Stimulated activated CD4-positive, alpha-beta T cell treated with anti-CD3 and anti-CD28 coated beads, Interleukin-12 subunit alpha, Interleukin-12 subunit beta, amount 100 ng/mL, for 48 hours (primary cell): ENCODE measurements around the gene ADD1.
A peak's percentile ranks its signal among the peaks of the same experiment; 100 is the strongest.
"Not testable (repeated sequence)": the region's sequence is repeated elsewhere in the genome, so short reads cannot be mapped to it uniquely, and the experiment has no call there.

Source experiments
- DNase-seq, 3 donors: peaks; one replicate each; pipeline ENCODE4 v3.0.0-alpha.2; 2020; ENCODE audit warnings: low read depth in 2 of 3, low spot score in 1 of 3

The ADD1 gene

GRCh38 chr4:2942532-2943363, 99.1 kb downstream of the ADD1 start:
- no peak for DNase-seq

DNA sequence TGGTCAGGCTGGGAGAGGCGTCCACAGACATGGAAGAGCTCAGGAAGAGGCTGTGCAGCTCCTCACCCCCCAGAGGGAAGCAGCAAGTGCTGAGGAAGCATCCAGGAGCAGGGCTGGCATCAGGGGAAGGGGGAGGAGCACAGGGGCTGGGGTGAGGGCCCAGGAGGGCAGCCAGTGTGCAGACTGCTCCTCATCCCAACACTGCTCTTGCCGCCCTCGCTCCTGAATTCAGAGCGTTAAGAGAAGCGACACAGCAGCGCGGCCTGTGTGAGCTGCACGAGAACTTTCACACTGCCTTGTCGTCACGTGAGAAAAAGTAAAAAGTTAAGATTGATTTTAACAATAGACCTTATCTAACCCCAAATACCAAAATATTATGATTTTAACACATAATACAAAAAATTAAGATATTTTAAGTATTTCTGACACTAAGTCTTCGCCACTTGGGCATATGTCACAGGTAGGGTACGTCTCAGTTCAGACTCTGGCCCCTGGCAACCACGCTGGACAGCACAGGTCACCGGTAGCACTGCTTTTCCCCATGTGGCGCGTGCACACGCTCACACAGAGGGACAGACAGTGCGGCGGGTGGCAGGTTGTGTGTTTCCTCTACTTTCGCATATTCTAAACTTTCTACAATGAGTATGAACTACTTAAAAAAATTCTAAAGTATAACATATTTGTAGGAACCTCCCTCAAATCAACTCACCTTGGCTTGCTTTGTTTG, 99.9 kb downstream of the ADD1 start:
- no peak for DNase-seq

GRCh38 chr4:2944091-2944482, 100.4 kb downstream of the ADD1 start:
- DNase-seq, result no peak

DNA sequence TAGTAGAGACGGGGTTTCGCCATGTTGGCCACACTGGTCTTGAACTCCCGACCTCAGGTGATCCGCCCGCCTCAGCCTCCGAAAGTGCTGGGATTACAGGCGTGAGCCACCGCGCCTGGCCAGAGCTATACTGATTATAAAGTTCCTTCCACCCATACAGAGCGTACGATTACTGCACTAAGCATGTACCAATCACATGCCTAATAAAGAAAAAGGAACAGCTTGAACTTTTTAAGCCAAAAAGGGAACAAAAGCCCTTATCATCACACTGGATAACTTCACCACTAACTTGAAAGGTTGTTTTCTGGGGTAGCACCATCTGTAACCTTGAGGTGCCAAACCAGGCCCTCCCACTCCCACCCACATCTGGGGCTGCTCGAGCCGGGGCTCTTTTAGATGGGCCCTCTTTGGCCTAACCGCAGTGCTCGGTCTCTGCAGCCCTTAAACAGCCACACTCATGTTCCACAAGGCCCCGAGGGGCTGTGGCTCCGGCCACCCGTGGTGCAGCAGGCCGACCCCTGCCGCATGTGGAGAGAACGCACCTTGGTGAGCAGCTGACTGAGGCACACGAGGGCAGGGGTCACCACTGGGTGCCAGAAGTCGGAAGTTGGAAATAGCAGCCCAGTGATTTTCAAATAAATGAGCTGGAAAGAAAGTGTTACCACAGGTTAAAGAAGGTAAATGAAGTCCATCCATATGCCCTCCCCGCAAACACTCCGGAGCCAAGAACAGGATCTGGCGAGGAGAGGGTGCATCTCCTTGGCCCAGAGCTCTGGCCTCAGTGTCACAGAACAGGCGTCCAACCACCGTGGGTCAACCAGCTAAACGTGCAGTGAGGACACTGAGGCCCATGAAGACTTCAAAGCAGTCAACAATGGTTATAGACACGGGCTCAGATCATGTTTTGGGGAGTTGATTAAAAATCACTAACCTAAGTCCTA, 101.2 kb downstream of the ADD1 start:
- no peak for DNase-seq

DNA sequence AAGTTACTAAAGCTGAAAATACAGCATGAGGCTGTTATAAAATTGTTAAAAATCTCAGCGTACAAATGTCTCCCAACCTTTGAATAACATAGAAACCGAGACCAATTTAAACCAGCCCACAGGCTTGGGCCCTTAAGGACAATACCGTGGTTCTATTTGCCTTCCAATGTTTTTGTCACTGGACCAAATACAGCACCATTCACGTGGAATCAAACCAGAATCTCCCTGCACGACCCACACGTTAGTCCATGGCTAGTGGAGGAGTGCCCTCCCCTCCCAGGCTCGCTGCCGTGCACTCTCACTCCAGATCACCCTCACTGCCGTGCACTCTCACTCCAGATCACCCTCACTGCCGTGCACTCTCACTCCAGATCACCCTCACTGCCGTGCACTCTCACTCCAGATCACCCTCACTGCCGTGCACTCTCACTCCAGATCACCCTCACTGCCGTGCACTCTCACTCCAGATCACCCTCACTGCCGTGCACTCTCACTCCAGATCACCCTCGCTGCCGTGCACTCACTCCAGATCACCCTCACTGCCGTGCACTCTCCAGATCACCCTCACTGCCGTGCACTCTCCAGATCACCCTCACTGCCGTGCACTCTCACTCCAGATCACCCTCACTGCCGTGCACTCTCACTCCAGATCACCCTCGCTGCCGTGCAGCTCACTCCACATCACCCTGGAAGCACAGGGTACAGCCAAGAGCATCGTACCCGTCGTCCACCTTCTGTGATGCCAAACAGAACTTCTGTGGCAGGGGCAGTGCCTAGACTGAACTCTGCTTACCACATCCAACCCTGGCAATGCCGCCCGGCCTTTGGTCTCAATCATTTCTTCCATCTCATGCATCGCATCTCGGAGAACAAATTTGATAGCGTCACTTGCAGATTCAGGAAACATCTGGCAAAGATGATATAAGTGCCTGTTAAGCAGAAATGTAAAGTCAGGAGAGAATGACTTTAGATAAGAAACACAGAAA, 102.3 kb downstream of the ADD1 start:
- DNase-seq, result not testable (repeated sequence)

DNA sequence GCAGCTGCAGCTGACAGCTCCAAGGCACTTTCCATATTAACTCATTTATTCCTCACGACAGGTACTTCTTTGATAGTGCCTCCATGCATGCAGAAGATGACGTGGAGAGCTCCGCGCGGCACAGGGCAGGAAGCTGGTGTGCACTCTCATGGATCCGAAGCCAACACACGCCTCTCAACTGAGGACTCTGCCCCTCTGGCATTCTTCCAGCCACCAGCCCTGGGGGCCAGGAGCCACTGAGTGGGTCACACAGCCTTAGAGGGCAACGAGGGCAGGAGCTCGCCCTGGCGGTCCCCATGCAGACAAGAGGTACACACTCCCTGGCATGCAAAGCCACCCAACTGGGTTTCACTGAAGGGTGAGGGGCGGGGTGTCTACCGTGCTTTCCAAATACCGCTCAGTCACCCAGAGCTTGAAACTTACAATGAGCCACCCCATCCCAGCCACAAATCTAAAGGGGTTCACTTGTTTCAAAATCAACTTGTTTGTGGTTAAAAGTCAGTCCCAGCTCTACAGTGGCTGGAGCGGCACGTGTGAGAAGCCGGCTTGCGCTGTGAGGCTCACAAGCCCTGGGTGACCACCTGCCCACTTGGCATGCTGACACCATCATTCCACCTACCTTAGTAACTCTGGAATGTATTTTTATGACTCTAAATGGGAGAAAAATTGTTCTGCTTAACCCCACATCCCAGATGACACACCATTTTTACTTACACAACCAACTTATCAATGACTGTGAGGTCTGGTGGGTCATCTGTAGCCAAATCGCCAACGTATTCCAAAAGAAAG, 103.4 kb downstream of the ADD1 start:
- no peak for DNase-seq

DNA sequence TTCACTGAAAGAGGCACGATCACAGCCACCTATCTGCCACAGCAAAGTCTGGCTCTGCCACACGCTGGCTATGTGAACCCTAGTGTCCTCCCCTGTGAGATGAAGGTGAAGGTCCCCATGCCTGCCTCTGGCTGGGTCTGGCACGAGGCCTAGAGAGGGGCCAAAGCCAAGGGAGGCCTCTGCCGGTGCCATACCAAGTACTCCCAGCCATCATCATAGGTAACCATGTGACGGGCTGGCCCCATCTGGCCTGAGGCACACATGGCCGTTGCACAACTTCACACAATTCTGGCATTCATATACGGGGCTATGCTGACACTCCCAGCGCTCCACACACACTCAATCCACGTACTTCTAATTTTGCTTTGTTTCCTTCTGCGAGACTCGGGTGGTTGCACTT, 104.3 kb downstream of the ADD1 start:
- DNase-seq, result no peak

DNA sequence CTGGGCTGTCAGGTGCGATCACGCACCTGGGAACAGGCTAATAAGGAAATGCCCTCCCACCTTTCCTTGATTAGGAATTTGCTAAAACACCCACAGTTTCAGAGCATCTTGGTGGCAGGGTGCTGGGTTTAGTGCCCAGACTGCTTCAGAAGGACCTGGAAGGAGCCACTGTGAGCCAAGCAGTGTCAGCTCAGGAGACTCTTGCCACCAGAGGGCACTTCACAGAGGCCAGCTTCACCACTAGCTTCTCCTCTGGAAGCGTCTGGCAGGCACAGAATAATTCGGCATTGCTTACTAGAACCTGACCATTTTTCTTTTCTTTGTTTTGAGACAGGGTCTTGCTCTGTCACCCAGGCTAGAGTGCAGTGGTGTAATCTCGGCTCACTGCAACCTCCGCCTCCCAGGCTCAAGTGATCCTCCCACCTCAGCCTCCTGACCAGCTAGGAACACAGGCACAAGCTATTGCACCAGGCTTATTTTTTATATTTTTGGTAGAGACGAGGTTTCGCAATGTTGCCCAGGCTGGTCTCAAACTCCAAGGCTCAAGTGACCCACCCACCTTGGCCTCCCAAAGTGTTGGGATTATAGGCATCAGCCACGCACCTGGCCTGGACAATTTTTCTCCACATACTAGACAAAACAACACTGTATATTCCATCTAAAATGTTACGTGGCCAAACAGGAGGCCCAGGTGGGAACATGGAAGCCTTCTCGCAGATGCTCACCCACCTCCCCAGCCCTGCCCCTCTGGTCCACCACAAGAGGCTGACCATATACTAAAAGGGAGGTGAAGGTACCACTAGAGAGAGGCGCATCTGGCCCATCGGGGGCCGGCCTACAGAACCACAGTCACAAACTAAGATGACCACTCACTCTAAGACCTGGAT, 105.5 kb downstream of the ADD1 start:
- DNase-seq, result no peak

DNA sequence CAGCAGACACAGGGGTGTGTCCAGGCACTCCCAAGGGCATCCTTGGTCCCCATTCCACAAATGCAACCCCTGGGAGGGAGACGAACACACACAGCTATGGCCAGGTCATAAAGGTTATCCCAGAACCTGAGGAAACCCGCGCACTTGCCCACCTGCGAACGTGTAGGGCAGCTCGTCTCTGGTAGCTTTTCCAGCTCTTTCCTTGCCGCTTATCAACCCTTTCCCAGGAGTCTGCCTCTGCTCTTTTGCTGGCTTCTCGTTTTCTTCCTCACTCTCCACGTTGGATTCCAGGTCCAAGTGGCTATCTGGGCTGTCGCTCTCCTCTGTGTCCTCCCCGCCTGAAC, 106.1 kb downstream of the ADD1 start:
- DNase-seq, result no peak

DNA sequence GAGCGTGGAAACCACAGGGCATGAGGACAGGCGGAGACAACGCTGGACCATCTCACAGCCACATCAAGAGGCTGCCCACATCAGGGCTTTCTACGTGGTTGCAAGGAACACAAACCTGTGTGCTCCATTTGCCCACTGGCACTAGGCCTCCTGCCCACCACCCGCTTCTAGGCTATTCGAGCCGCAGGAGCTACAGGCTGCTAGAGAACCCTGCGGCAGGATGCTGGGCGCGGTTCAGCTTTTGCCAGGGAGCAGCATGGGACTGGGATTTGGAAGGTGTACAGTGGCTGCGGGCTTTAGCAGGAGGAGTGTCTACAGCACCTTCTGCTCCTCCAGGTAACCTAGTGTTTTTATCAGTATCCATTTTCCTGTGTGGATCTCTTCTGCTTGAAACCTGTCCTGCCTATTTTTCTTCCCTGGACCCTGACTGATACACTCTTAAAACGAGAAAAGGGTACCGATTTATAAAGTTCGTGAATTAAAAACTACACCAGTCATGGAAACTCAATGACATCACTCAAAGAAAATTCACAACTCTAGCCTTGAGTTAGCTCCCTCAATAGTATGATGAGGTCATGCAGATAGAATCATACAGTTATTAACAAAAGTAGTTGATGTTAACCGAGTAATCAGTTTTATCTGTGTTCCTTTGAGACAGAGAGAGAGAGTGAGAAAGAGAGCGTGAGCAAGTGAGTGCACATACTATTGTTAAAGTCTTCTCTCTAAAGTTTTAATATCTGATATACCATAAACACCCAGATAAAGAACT, 106.8 kb downstream of the ADD1 start:
- no peak for DNase-seq

DNA sequence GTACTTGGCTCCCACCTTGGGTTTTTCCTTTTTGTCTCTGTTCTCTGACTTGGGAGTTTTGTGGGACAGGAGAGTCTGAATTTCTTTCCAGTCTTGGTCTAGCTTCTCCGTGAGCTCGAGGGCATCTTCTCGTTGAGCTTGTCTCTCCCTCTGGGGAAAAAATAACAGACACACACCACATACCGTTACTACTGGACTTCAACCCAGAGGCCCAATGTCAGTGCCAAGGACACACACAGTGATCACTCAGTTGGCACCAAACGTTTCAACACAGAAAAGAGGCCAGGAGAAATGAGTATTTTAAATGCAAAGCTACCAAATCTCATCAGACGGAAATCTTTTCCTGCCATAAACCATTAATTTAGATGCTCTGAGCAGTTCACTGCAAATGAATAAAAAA, 109.9 kb downstream of the ADD1 start:
- DNase-seq, result no peak

DNA sequence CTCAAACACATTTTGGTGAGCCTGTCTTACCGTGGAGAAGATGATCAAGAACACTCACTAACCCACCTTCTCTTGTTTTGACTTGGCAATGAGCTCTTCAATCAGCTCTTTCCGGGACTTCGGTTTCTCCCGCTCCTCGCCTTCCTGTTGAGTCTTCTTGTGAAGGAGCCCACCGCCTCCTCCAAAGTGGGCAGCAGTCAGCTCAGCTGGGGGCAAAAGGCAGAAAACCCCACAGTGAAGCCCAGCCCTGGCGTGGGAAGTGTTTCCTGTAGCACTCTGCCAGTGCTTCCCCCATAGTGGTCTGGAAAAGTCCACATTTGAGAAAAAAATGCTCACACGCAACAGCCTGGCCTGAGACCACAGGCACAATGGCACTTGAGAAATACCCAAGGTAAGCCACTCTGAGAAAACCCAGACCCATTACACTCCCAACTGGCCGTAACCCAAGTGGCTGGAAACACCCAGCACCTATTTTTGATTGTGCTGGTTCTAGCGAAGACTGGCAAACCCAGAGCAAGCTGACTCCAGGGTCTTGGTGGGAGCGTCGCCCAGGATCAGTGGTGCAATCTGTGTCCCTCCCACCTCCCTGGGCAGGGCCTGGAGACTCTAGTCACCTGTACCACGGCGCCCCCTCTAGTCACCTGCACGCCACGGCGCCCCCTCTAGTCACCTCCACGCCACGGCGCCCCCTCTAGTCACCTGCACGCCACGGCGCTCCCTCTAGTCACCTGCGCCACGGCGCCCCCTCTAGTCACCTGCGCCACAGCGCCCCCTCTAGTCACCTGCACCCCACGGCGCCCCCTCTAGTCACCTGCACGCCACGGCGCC, 110.9 kb downstream of the ADD1 start:
- DNase-seq, result peak; percentile 70 to 84 (median 84)

GRCh38 chr4:2955186-2956044, 111.8 kb downstream of the ADD1 start:
- not testable (repeated sequence) for DNase-seq

GRCh38 chr4:2958446-2958845, 114.8 kb downstream of the ADD1 start:
- no peak for DNase-seq

GRCh38 chr4:2960450-2960849, 116.8 kb downstream of the ADD1 start:
- DNase-seq, result not testable (repeated sequence)

- DNase-seq, result no peak
These were observed 117.8 kb downstream of the ADD1 start for GRCh38 chr4:2961421-2961810.
